ENCODE data around the gene GTSF1L. TPM values are rescaled to one million over a fixed set of nuclear protein-coding genes. Genes with fewer than 3 reads are reported as not detected.
A peak's percentile ranks its signal among the peaks of the same experiment; 100 is the strongest.
"Not testable (repeated sequence)": the region's sequence is repeated elsewhere in the genome, so short reads cannot be mapped to it uniquely, and the experiment has no call there.

GTSF1L gene
- total RNA-seq (2014; rRNA removed; shearing (Covaris generic)) = not detected in 2 replicates

- DNase-seq (ENCODE audit: low spot score) = peak; percentile 52
These were observed at the start of gene GTSF1L for GRCh38 chr20:43726811-43727338. Gene GTSF1L, minus strand, starts transcription at chr20:43727002. Its CDS starts 308 bp downstream, at chr20:43726694.

GRCh38 chr20:43774754-43775153, 48.0 kb upstream of the GTSF1L start:
- no peak for DNase-seq (ENCODE audit: low spot score)

DNA sequence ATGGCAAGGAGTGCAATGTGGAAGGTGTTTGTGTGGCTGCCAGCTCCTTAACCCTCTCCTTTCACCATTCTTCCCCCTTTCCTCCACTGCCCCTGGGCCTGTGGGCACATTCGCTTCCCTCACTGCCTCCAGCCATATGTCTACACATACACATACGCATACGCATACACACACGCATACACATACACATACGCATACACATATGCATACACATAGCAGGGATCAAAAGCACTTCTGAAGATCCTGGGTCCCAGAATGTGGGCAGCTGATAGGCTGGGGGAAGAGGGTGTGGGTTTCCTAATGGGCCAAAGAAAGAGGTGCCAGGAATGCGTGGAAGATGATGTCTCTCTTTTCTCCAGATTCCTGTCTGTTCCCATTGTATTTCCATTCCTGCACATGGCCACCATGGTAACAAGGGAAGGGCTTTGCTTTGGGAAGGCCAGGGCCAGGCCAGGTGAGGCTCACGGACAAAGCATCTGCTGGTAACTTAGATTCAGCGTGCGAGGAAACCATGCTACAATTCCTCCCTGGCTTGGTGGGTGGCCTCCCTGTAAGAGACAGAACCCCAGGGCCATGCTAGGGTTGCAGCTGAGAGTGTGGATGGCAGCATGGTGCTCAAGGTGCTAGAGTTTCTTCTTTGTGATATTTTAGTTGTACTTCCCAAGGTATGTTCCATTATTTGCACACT, 44.8 kb upstream of the GTSF1L start:
- no peak for DNase-seq (ENCODE audit: low spot score)

- DNase-seq (ENCODE audit: low spot score) = no peak
These were observed 43.5 kb upstream of the GTSF1L start for GRCh38 chr20:43770342-43770741.

DNA sequence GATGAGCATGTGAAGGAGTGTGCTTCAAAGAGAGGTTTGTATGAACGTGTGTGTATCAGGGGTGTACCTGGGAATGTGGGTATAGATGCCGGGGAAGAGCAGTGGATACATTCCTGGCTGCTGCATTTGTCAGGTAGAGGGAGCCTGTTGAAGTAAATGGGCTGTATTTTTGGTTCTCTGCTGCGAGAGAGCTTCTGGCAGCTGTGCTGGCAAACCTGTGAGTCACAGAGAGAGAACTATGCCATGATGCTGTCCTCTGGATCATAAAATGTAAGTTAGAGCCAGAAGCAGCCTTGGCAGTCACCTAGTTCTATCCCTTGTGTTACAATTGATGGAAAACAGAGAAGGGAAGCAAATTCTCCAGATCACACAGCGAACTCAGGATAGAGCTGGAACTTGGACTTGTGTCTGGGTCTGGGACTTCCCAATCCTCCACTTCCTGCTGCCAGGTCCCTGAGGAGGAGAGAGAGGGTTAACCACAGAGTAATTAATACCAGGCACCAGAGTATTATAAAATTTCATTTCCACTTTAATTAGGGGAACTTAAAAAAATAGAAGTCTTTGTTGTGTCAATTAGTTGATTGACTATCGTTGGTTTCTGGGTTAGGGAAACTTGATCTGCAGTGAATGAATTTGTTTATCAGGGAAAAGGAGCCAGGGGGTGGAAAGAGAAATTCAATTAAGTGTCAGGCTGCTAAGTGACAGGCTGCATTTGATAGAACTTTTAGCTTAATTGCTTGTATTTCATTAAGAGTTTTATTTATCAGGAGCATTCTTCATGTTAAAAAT, 41.1 kb upstream of the GTSF1L start:
- DNase-seq (ENCODE audit: low spot score) = no peak

GRCh38 chr20:43766917-43767316, 40.1 kb upstream of the GTSF1L start:
- no peak for DNase-seq (ENCODE audit: low spot score)

GRCh38 chr20:43766385-43766784, 39.6 kb upstream of the GTSF1L start:
- DNase-seq (ENCODE audit: low spot score) = no peak

GRCh38 chr20:43765916-43766315, 39.1 kb upstream of the GTSF1L start:
- DNase-seq (ENCODE audit: low spot score) = no peak

DNA sequence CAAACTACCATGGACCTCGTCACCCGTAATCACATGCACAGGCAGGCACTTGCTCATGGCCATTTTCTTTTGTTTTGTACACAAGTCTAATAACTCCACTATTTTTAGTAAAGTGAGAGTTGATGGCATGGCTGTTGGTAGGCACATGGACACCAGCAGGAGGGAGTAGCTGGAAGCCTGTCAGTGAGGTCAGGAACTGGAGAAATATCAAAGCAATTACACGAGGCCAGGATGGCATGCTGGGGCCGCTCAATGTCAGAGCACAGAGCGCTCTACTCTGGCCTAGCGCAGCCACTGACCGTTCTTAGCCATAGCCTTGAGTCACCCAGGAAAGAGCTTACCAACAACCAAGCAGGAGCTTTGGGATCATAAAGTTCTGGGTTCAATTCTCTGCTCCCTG, 36.1 kb upstream of the GTSF1L start:
- no peak for DNase-seq (ENCODE audit: low spot score)

DNA sequence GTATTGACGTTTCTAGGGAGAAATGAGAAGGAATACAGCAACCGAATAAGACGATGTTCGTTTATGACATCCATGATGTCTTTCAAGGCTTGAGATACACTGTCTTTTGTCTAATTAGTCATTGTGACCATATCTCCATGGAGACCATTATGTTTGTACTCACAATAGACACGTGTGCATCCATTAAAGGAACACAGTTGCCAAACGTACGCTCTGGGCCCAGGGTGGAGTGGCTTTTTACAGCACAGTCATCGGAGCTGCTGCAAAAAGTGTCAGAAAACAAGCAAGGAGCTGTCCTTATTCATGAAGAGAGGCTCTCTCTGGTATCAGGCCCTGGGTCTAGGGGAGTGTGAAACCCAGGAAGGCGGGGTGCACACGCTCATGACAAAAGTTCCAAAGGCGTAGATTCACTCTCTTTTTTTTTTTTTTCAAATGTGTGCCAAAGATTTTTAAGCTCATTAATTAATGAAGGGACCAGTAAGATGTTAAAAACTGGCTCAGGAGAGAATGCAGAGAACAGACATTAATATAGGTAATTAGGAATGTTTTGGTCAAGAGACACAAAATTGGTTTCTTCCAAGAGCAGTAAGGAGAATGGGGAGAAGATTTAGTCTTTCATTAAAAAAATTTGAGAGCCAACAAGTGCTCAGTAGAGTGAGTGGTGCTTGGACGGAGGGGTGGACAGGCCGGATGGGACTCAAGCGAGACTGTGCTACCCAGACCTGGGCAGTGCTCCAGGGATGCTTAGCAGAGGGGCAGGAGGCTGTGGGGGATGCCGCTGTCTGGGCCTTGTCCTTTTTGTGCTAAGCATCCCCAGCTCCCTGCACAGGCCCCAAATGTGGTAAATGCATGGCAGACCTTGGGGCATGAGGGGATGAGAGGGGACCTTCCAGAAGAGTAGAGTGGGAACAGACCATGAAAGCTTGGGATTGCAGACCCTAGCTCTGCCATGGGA, 34.9 kb upstream of the GTSF1L start:
- DNase-seq (ENCODE audit: low spot score) = no peak

DNA sequence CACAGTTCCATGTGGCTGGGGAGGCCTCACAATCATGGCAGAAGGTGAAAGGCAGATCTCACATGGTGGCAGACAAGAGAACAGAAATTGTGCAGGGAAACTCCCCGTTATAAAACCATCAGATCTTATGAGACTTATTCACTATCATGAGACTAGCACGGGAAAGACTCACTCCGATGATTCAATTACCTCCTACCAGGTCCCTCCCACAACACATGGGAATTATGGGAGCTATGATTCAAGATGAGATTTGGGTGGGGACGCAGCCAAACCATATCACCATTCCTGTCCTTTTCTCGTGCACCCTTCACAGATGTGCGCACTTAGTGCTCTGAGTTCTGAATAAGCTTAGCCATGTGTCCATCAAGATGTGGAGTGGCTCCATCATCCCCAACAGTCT, 31.1 kb upstream of the GTSF1L start:
- not testable (repeated sequence) for DNase-seq (ENCODE audit: low spot score)

- no peak for DNase-seq (ENCODE audit: low spot score)
These were observed 29.0 kb upstream of the GTSF1L start for GRCh38 chr20:43755851-43756250.

DNA sequence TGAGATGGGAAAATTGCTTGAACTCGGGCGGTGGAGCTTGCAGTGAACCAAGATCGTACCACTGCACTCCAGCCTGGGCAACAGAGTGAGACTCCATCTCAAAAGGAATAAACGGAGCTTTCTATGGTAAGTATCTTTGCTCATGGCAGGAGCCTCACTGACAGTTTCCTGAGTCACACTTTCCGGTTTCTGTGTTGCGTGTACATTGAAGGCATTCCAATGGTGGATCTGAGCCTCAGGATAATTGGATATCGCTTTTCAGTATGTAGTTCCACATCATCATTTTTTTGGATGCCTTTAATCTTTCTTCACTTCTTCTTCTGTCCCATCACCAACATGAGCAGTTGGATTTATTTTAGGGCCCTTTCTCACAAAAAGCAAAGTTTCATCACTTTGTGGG, 28.6 kb upstream of the GTSF1L start:
- DNase-seq (ENCODE audit: low spot score) = no peak

DNA sequence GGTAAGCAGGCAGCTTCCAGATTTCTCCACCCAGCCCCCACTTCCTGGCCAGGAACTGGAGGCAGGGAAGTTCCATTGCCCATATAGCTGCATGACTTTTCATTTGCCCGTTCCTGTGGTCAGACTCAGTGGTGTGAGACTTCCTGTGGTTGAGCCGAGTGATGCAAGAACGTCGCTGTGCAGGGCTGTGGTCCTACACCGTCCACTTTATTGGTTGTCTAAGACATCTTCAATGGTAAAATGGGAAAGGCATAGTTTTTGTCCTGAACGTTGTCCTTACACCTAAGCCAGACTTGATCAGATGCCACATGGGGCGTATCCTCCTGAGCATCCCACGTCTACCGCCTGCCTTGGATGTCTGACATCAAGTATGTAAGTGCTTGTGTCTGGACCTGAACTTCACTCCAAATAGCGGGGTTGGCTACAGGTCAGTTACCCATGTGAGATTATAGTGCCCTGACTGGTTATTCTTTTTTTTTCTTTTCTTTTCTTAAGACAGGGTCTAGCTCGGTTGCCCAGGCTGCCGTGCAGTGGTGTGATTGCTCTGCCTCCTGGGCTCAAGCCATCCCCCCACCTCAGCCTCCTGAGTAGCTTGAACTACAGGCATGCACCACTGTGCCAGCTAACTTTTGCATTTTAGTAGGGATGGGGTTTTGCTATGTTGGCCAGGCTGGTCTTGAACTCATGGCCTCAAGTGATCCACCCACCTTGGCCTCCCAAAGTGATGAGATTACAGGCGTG, 25.9 kb upstream of the GTSF1L start:
- peak; percentile 97 for DNase-seq (ENCODE audit: low spot score)

DNA sequence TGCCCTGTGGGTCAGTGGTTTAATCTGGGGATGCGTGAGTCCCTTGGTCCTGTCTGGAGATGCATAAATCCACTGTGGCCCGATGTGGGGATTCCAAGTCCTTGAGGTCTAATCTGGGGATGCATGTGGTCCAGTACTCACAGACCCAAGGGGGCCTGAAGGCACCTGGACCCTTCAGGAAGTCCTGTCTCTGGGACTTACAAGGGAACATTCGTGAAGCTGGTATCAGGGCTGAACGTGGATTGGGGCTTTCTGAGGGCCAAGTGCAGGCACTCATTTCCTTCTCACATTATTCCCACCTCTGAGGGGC, 25.2 kb upstream of the GTSF1L start:
- no peak for DNase-seq (ENCODE audit: low spot score)

- DNase-seq (ENCODE audit: low spot score) = peak; percentile 96
These were observed 24.6 kb upstream of the GTSF1L start for GRCh38 chr20:43751167-43752050.

DNA sequence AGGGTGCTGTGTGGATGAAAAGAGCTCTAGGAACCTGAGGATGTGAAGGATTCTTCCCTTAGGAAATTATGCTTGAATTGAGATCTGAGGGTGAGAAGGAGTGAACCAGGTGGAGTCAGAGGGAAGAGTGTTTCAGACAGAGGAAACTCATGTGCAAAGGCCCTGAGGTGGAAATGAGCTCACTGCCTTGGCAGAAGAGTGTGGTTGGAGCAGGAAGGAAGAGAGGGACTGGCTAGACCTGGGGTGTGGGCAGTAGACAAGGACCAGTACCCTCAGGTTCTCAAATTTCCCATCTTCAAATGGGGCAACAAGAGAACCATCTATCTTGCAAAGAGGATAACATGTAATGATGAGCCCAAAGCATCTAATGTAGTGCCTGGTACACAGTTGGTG, 24.0 kb upstream of the GTSF1L start:
- no peak for DNase-seq (ENCODE audit: low spot score)

- DNase-seq (ENCODE audit: low spot score) = peak; percentile 42
These were observed 23.0 kb upstream of the GTSF1L start for GRCh38 chr20:43749734-43750294.

DNA sequence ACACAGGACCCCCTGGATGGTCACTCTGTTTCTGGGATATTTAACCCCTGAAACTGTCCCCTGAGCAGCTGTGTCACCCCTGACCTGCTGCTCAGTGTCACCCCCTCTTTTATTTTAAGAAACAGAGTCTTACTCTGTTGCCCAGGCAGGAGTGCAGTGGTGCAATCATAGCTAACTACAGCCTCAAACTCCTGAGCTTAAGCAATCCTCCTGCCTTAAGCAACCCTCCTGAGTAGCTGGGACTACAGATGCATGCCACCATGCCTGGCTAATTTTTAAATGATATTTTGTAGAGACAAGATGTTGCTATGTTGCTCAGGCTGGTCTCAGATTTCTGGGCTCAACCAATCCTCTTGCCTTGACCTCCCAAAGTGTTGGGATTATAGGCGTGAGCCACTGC, 21.5 kb upstream of the GTSF1L start:
- no peak for DNase-seq (ENCODE audit: low spot score)

Measured in H4 (cell line).